Fibroblast of lung (primary cell): ENCODE results near the gene FGFR2. TPM values are rescaled to one million over a fixed set of nuclear protein-coding genes. Genes with fewer than 3 reads are reported as not detected.

ENCODE experiments used
- DNase-seq, 2 donors: peaks; one replicate each; pipeline versions ENCODE4 v3.0.0 to v3.0.0-alpha.2; 2010; ENCODE audit warnings: low read depth in 2 of 2
- H2AFZ ChIP-seq: 2 replicates; pipeline ENCODE4 v1.5.1; 2012; ENCODE audit warnings: low read length, control low read depth, inconsistent platforms
- H3K27ac ChIP-seq: 2 replicates; pipeline ENCODE4 v1.5.1; 2011; ENCODE audit warnings: low read length, control low read depth; ENCODE audit not compliant: insufficient read depth
- H3K27me3 ChIP-seq: 2 replicates; pipeline ENCODE4 v1.5.1; 2011; ENCODE audit warnings: mild to moderate bottlenecking, low read length; ENCODE audit not compliant: control insufficient read depth, insufficient read depth
- H3K36me3 ChIP-seq: 2 replicates; pipeline ENCODE4 v1.5.1; 2011; ENCODE audit warnings: low read length; ENCODE audit not compliant: control insufficient read depth, insufficient read depth
- H3K4me1 ChIP-seq: 2 replicates; pipeline ENCODE4 v1.5.1; 2011; ENCODE audit warnings: low read length; ENCODE audit not compliant: control insufficient read depth, insufficient read depth; ENCODE audit errors: extremely low read depth
- H3K4me2 ChIP-seq: 2 replicates; pipeline ENCODE4 v1.5.1; 2011; ENCODE audit warnings: low read length, control low read depth; ENCODE audit not compliant: insufficient read depth; ENCODE audit errors: extremely low read depth
- H3K4me3 ChIP-seq, 4 experiments: fragments of 200-600 bp in 1 of 4; sonication (generic) in 1 of 4; replicated peaks in 1 of 4; 2 replicates each; pipeline ENCODE4 v1.5.1; 2011 to 2016; ENCODE audit warnings: low read length in 4 of 4, low read depth in 3 of 4, mild to moderate bottlenecking in 3 of 4, control low read depth in 2 of 4, inconsistent platforms in 1 of 4, mixed read lengths in 1 of 4; ENCODE audit not compliant: insufficient read depth in 1 of 4; ENCODE audit errors: control extremely low read depth in 1 of 4
- H3K79me2 ChIP-seq: 2 replicates; pipeline ENCODE4 v1.5.1; 2012; ENCODE audit warnings: mild to moderate bottlenecking, low read length, inconsistent platforms; ENCODE audit not compliant: control insufficient read depth, insufficient read depth
- H3K9ac ChIP-seq: 2 replicates; pipeline ENCODE4 v1.5.1; 2011; ENCODE audit warnings: mild to moderate bottlenecking, low read length, control low read depth; ENCODE audit not compliant: insufficient read depth
- H3K9me3 ChIP-seq: 2 replicates; pipeline ENCODE4 v1.5.1; 2012; ENCODE audit warnings: low read depth, low read length; ENCODE audit not compliant: control insufficient read depth, insufficient read depth
- H4K20me1 ChIP-seq: 2 replicates; pipeline ENCODE4 v1.5.1; 2011; ENCODE audit warnings: low read length; ENCODE audit not compliant: control insufficient read depth, insufficient read depth; ENCODE audit errors: extremely low read depth
- EZH2 ChIP-seq: IDR thresholded peaks from 2 replicates; pipeline ENCODE4 v1.5.1; 2012; ENCODE audit warnings: low read length, control low read depth, mild to moderate bottlenecking; ENCODE audit errors: missing control alignments
- polyA plus RNA-seq, 2 donors: library from polyadenylated mRNA; depleted of rRNA in 1 of 2; stranded (reverse) in 1 of 2; unstranded in 1 of 2; fragments of >200 nt; gene quantifications; 2 replicates each; pipeline ENCODE4 v1.2.1, GENCODE V29; 2011 to 2012; ENCODE audit warnings: missing spikeins in 1 of 2
- total RNA-seq: library from RNA; depleted of rRNA; stranded (reverse); fragments of >200 nt; gene quantifications from 2 replicates; pipeline ENCODE4 v1.2.1, GENCODE V29; 2014
- TF ChIP-seq, protein P1 (sequence below), 2 donors: IDR thresholded peaks in 1 of 2; conservative IDR thresholded peaks in 1 of 2; 1 replicate in 1 of 2; 2 replicates in 1 of 2; pipeline ENCODE4 v1.5.1; 2011 to 2012; ENCODE audit warnings: low read length in 2 of 2, control low read depth in 1 of 2, inconsistent platforms in 1 of 2, low read depth in 1 of 2, mild to moderate bottlenecking in 1 of 2

The FGFR2 gene
- total and polyA plus RNA-seq, 2 donors (not counting 1 experiment from before 2014, with no cell fraction given): 0.10 to 0.17 TPM

DNA sequence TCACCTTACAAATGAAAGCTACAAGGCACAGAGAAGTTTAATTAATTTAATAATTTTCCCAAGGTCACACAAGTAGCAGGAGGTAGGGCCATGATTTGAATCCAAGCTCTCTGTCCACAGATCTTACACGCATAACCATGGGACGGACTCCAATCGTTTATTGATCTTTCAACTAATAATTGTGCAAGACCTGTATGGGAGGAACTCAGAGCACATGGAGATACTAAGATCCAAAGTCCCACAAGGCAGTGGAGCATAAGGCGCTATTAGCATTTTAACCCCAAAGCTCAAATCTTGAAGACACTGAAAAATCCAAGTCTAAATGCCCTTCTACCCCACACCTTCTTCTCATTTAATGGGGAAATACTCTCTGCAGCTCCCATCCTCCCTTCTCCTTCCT is 143.5 kb downstream of the FGFR2 start:
- TF ChIP-seq EZH2: no peak
- TF ChIP-seq, protein P1, sequence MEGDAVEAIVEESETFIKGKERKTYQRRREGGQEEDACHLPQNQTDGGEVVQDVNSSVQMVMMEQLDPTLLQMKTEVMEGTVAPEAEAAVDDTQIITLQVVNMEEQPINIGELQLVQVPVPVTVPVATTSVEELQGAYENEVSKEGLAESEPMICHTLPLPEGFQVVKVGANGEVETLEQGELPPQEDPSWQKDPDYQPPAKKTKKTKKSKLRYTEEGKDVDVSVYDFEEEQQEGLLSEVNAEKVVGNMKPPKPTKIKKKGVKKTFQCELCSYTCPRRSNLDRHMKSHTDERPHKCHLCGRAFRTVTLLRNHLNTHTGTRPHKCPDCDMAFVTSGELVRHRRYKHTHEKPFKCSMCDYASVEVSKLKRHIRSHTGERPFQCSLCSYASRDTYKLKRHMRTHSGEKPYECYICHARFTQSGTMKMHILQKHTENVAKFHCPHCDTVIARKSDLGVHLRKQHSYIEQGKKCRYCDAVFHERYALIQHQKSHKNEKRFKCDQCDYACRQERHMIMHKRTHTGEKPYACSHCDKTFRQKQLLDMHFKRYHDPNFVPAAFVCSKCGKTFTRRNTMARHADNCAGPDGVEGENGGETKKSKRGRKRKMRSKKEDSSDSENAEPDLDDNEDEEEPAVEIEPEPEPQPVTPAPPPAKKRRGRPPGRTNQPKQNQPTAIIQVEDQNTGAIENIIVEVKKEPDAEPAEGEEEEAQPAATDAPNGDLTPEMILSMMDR (conservative IDR thresholded peaks at IDR 0.05 in 1 of 2, IDR thresholded peaks at IDR 0.05 in 1 of 2; ENCODE audit: low read depth in 1 of 2, low read length in 2 of 2): no peak
- Histone ChIP-seq H2AFZ (no peak overlapping the region), H3K9me3 (no peaks in the 10 kb centered on the region), H3K4me2 (no peak overlapping the region), H3K79me2 (no peaks in the 10 kb centered on the region), H3K27ac (no peak overlapping the region), H4K20me1 (no peaks in the 10 kb centered on the region), H3K9ac (no peak overlapping the region), H3K4me3 (no peak overlapping the region), H3K4me1 (no peaks in the 10 kb centered on the region), H3K27me3 (no peaks in the 10 kb centered on the region), H3K36me3 (no peaks in the 10 kb centered on the region)
- DNase-seq: no peak

DNA sequence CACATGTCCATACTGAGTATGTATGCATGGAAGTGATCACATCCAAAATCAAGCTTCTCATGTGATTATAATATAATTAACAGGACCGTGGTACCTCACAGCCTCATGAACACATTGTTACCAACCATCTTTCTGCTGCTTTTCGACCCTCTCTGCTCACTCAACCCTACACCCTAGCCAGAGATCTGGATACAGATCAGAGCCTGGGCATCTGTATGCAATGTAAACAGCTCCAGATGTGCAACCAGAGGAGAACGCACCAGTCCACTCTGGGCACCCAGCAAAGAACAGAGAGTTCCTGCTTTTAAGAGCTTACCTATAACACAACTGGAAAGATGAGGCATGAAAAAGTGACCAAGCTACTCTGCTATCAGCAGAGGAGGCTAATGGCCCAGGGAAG is 145.1 kb downstream of the FGFR2 start:
- no peak for TF ChIP-seq EZH2
- TF ChIP-seq, protein P1 (conservative IDR thresholded peaks at IDR 0.05 in 1 of 2, IDR thresholded peaks at IDR 0.05 in 1 of 2; ENCODE audit: low read depth in 1 of 2, low read length in 2 of 2): no peak
- H2AFZ ChIP-seq: no peak overlapping the region

DNA sequence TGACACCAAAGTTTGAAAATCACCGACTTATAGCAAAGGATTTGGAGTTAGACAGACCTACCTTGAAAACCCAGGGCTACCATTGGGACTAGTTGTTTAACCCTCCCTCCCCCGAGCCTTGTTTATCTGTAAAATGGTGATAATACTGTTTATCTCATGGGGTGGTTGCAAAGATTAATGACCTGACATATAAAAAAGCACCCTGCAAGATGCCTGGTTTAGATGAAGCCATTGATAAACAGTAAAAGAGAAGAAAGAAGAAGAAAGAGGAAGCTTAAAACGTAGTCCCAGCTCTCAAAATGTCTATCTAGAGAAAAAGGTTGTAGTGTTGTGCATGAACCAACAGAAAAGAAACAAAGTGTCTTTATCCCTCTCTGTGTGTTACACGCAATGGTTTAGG is 145.7 kb downstream of the FGFR2 start:
- Histone ChIP-seq H2AFZ (no peak overlapping the region), H4K20me1 (no peaks in the 10 kb centered on the region), H3K9ac (no peak overlapping the region), H3K4me3 (no peak overlapping the region), H3K4me2 (no peak overlapping the region), H3K79me2 (no peaks in the 10 kb centered on the region), H3K36me3 (no peaks in the 10 kb centered on the region), H3K9me3 (no peaks in the 10 kb centered on the region), H3K4me1 (no peaks in the 10 kb centered on the region), H3K27ac (no peak overlapping the region), H3K27me3 (no peaks in the 10 kb centered on the region)
- TF ChIP-seq EZH2: no peak
- TF ChIP-seq, protein P1 (conservative IDR thresholded peaks at IDR 0.05 in 1 of 2, IDR thresholded peaks at IDR 0.05 in 1 of 2; ENCODE audit: low read depth in 1 of 2, low read length in 2 of 2): no peak
- DNase-seq: no peak

More for the DNA sequence above, 145.1 kb downstream of the FGFR2 start:
- Histone ChIP-seq H3K79me2 (no peaks in the 10 kb centered on the region), H3K4me1 (no peaks in the 10 kb centered on the region), H3K36me3 (no peaks in the 10 kb centered on the region), H3K9ac (no peak overlapping the region), H4K20me1 (no peaks in the 10 kb centered on the region), H3K4me3 (no peak overlapping the region), H3K4me2 (no peak overlapping the region), H3K27me3 (no peaks in the 10 kb centered on the region), H3K9me3 (no peaks in the 10 kb centered on the region), H3K27ac (no peak overlapping the region)
- no peak for DNase-seq
